Tibial artery (tissue), 4 donors: ENCODE data around the gene TIE1.

Source experiments
- DNase-seq, 2 donors: peaks; one replicate each; pipeline ENCODE4 v3.0.0-alpha.2; 2019
- H3K27ac ChIP-seq, 2 donors: fragments of 200-600 bp; sonication (generic) in 1 of 2; 1 replicate in 1 of 2; 2 replicates in 1 of 2; pipeline ENCODE4 v1.5.1; 2018 to 2019; ENCODE audit warnings: mild to moderate bottlenecking in 1 of 2
- H3K27me3 ChIP-seq, 2 donors: fragments of 200-600 bp; sonication (generic) in 1 of 2; one replicate each; pipeline versions ENCODE4 v1.5.1 to v1.6.0; 2016 to 2019
- H3K36me3 ChIP-seq, 3 donors: fragments of 200-600 bp; sonication (generic) in 2 of 3; one replicate each; pipeline ENCODE4 v1.5.1; 2016 to 2019; ENCODE audit warnings: mild to moderate bottlenecking in 2 of 3
- H3K4me1 ChIP-seq, 4 donors: fragments of 200-600 bp; sonication (generic) in 2 of 4; 1 replicate in 3 of 4; 2 replicates in 1 of 4; pipeline ENCODE4 v1.5.1; 2016 to 2019
- H3K4me3 ChIP-seq, 2 donors: fragments of 200-600 bp; sonication (generic) in 1 of 2; 1 replicate in 1 of 2; 2 replicates in 1 of 2; pipeline ENCODE4 v1.5.1; 2018 to 2019; ENCODE audit warnings: mild to moderate bottlenecking in 2 of 2
- H3K9me3 ChIP-seq, 3 donors: fragments of 200-600 bp; sonication (generic) in 1 of 3; one replicate each; pipeline ENCODE4 v1.5.1; 2016 to 2019
- CTCF ChIP-seq, 2 experiments: fragments of 200-600 bp in 1 of 2; fragments of 450-650 bp in 1 of 2; IDR thresholded peaks; one replicate each; pipeline ENCODE4 v1.5.1; 2017 to 2019; ENCODE audit warnings: antibody characterized with exemption in 2 of 2, mild to moderate bottlenecking in 1 of 2, moderate library complexity in 1 of 2
- intact Hi-C: fragments of 100-400 bp; cut with DNase I; formaldehyde crosslinking; loops from one replicate; pipeline ENCODE4 v1.15.0; 2023; ENCODE audit warnings: low total_unique reads

Gene TIE1

GRCh38 chr1:43338001-43338400, 37.2 kb downstream of the TIE1 start:
- H3K4me1 ChIP-seq = no peaks in the 10 kb centered on the region
- intact Hi-C loops = no loop called here
- no peaks in the 10 kb centered on the region for H3K9me3 ChIP-seq
- DNase-seq = no peak
- H3K27ac ChIP-seq = no peak overlapping the region
- H3K27me3 ChIP-seq = no peaks in the 10 kb centered on the region
- TF ChIP-seq CTCF (IDR thresholded peaks at IDR 0.05) = no peak
- no peak overlapping the region for H3K4me3 ChIP-seq
- no peaks in the 10 kb centered on the region for H3K36me3 ChIP-seq

GRCh38 chr1:43339584-43340232, 38.9 kb downstream of the TIE1 start:
- H3K27ac ChIP-seq = no peak overlapping the region
- peak in 1 of 2 donors; percentile 6 for DNase-seq
- H3K9me3 ChIP-seq = no peaks in the 10 kb centered on the region
- intact Hi-C loops = loop anchor here (10.0 kb wide), 1 partner anchor 415 kb away; no protein-coding TSS in a partner anchor
- TF ChIP-seq CTCF (IDR thresholded peaks at IDR 0.05) = no peak
- no peaks in the 10 kb centered on the region for H3K36me3 ChIP-seq
- no peaks in the 10 kb centered on the region for H3K27me3 ChIP-seq
- H3K4me1 ChIP-seq = peaks cover 0 to 7% (median 0%) of the 10 kb centered on the region in 4 donors
- H3K4me3 ChIP-seq = no peak overlapping the region

- intact Hi-C loops = loop anchor here (10.0 kb wide), 1 partner anchor 416 kb away; no protein-coding TSS in a partner anchor
- H3K4me3 ChIP-seq = no peak overlapping the region
- no peak for DNase-seq
- no peaks in the 10 kb centered on the region for H3K36me3 ChIP-seq
- H3K27me3 ChIP-seq = no peaks in the 10 kb centered on the region
- no peak overlapping the region for H3K27ac ChIP-seq
- no peak for TF ChIP-seq CTCF (IDR thresholded peaks at IDR 0.05)
- H3K9me3 ChIP-seq = no peaks in the 10 kb centered on the region
- peaks cover 0 to 7% (median 0%) of the 10 kb centered on the region in 4 donors for H3K4me1 ChIP-seq
Observed at GRCh38 chr1:43340559-43340958, 39.8 kb downstream of the TIE1 start.

GRCh38 chr1:43344267-43344850, 43.6 kb downstream of the TIE1 start:
- H3K4me1 ChIP-seq = peaks cover 0 to 12% (median 5%) of the 10 kb centered on the region in 4 donors
- no peaks in the 10 kb centered on the region for H3K27me3 ChIP-seq
- TF ChIP-seq CTCF (IDR thresholded peaks at IDR 0.05) = no peak
- no peaks in the 10 kb centered on the region for H3K9me3 ChIP-seq
- H3K36me3 ChIP-seq = no peaks in the 10 kb centered on the region
- no peak overlapping the region for H3K27ac ChIP-seq
- no peak overlapping the region for H3K4me3 ChIP-seq
- intact Hi-C loops = loop anchor here (10.0 kb wide), 1 partner anchor 420 kb away; no protein-coding TSS in a partner anchor
- peak in 1 of 2 donors; percentile 34 for DNase-seq

GRCh38 chr1:43345120-43345519, 44.3 kb downstream of the TIE1 start:
- no peak for TF ChIP-seq CTCF (IDR thresholded peaks at IDR 0.05)
- Histone ChIP-seq H3K27ac (peak overlapping the region in 1 of 2 donors; percentile 7), H3K36me3 (no peaks in the 10 kb centered on the region), H3K9me3 (no peaks in the 10 kb centered on the region), H3K27me3 (no peaks in the 10 kb centered on the region), H3K4me1 (peaks cover 0 to 20% (median 10%) of the 10 kb centered on the region in 4 donors), H3K4me3 (no peak overlapping the region)
- peak in 1 of 2 donors; percentile 11 for DNase-seq
- intact Hi-C loops = loop anchor here (10.0 kb wide), 1 partner anchor 420 kb away; no protein-coding TSS in a partner anchor
